Hippocampal formation (tissue), 2 donors: ENCODE measurements around the gene DPF1.

ENCODE experiments used
- DNase-seq, 2 donors: peaks; one replicate each; lab custom pipeline; 2025; lab: John Stamatoyannopoulos, UW

DPF1 gene

GRCh38 chr19:38163419-38164290 lies 60.4 kb downstream of the DPF1 start:
- no peak for DNase-seq

- DNase-seq: no peak
Measured at GRCh38 chr19:38162632-38163031, 61.4 kb downstream of the DPF1 start.

- no peak for DNase-seq
Measured at GRCh38 chr19:38162094-38162493, 61.9 kb downstream of the DPF1 start.
